Sigmoid colon (tissue), 7 donors: Measurements from ENCODE around the gene ARL4C. TPM values are rescaled to one million over a fixed set of nuclear protein-coding genes. Genes with fewer than 3 reads are reported as not detected.

ENCODE experiments used
- DNase-seq: peaks from one replicate; pipeline ENCODE4 v3.0.0-alpha.2; 2019
- H3K27ac ChIP-seq, 4 donors: fragments of 200-600 bp; sonication (generic); one replicate each; pipeline ENCODE4 v1.5.1; 2016 to 2019; ENCODE audit warnings: mild to moderate bottlenecking in 1 of 4
- H3K27me3 ChIP-seq, 3 donors: fragments of 200-600 bp; sonication (generic); one replicate each; pipeline ENCODE4 v1.5.1; 2019; ENCODE audit warnings: mild to moderate bottlenecking in 1 of 3
- H3K36me3 ChIP-seq, 4 donors: fragments of 200-600 bp; sonication (generic); one replicate each; pipeline ENCODE4 v1.5.1; 2016 to 2019
- H3K4me1 ChIP-seq, 4 donors: fragments of 200-600 bp; sonication (generic); one replicate each; pipeline ENCODE4 v1.5.1; 2017 to 2019
- H3K4me3 ChIP-seq, 4 donors: fragments of 200-600 bp; sonication (generic); one replicate each; pipeline ENCODE4 v1.5.1; 2017 to 2019; ENCODE audit warnings: mild to moderate bottlenecking in 2 of 4, moderate library complexity in 1 of 4
- H3K9me3 ChIP-seq, 4 donors: fragments of 200-600 bp in 3 of 4; sonication (generic) in 3 of 4; one replicate each; pipeline versions ENCODE4 v1.5.1 to v1.6.1; 2013 to 2019
- EP300 ChIP-seq, 4 donors: sonication (generic); formaldehyde crosslinking; IDR thresholded peaks; one replicate each; pipeline ENCODE4 v1.6.1; 2017; ENCODE audit warnings: antibody characterized with exemption in 4 of 4
- POLR2A ChIP-seq, 2 donors: fragments of 450-650 bp; IDR thresholded peaks; one replicate each; pipeline ENCODE4 v1.6.1; 2016; ENCODE audit warnings: antibody characterized with exemption in 2 of 2, mild to moderate bottlenecking in 2 of 2, moderate library complexity in 2 of 2
- POLR2AphosphoS5 ChIP-seq, 4 donors: sonication (generic); formaldehyde crosslinking; IDR thresholded peaks; one replicate each; pipeline ENCODE4 v1.6.1; 2017; ENCODE audit warnings: antibody characterized with exemption in 4 of 4
- WGBS, 2 donors: extraction: QIAGEN DNeasy Blood & Tissue Kit; methylation state at CpG; one replicate each; pipeline ENCODE4 v1.1.7; 2013; 5-methylcytosine and 5-hydroxymethylcytosine counted together
- intact Hi-C: fragments of 100-400 bp; cut with DNase I; formaldehyde crosslinking; loops from one replicate; pipeline ENCODE4 v1.15.1; 2023
- polyA plus RNA-seq, 3 donors: library from polyadenylated mRNA; stranded (reverse); fragments of 200-250 nt; gene quantifications; one replicate each; pipeline ENCODE4 v1.2.3, GENCODE V29; 2013
- total RNA-seq, 4 donors: library from RNA; depleted of rRNA; stranded (reverse); fragments of >200 nt; gene quantifications; one replicate each; pipeline ENCODE4 v1.1.0, GENCODE V29; 2016
- TF ChIP-seq, protein P1 (sequence below), 4 experiments: fragments of 450-650 bp in 3 of 4; fragments of 200-600 bp in 1 of 4; IDR thresholded peaks; one replicate each; pipeline ENCODE4 v1.5.1; 2016 to 2019; ENCODE audit warnings: antibody characterized with exemption in 4 of 4, mild to moderate bottlenecking in 3 of 4, moderate library complexity in 2 of 4
- donor health status: healthy with polysubstance abuse.
- donor health status: Bipolar disorder and iron deficiency.
- donor health status: healthy.

ARL4C gene
- total and polyA plus RNA-seq, 7 donors: 4.8 to 15.8 (median 8.3) TPM

DNA sequence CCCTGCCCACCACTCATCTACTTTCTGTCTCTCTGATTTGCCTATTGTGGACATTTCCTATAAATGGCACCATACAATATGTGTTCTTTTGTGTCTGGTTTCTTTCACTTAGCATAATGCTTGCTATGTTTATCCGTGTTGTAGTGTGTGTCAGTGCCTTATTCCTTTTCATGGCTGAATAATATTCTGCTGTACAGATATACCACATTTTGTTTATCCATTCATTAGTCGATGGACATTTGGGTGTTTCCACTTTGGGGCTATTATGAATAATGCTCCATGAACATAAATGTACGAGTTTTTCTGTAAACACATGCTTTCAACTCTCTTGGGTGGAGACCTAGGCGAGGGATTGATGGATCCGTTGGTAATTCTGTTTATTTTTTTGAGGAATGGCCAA, 15.6 kb downstream of the ARL4C start:
- TF ChIP-seq, protein P1, sequence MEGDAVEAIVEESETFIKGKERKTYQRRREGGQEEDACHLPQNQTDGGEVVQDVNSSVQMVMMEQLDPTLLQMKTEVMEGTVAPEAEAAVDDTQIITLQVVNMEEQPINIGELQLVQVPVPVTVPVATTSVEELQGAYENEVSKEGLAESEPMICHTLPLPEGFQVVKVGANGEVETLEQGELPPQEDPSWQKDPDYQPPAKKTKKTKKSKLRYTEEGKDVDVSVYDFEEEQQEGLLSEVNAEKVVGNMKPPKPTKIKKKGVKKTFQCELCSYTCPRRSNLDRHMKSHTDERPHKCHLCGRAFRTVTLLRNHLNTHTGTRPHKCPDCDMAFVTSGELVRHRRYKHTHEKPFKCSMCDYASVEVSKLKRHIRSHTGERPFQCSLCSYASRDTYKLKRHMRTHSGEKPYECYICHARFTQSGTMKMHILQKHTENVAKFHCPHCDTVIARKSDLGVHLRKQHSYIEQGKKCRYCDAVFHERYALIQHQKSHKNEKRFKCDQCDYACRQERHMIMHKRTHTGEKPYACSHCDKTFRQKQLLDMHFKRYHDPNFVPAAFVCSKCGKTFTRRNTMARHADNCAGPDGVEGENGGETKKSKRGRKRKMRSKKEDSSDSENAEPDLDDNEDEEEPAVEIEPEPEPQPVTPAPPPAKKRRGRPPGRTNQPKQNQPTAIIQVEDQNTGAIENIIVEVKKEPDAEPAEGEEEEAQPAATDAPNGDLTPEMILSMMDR (IDR thresholded peaks at IDR 0.05): no peak
- no peak for TF ChIP-seq POLR2AphosphoS5 (IDR thresholded peaks at IDR 0.05)
- TF ChIP-seq EP300 (IDR thresholded peaks at IDR 0.05): no peak
- no peak for TF ChIP-seq POLR2A (IDR thresholded peaks at IDR 0.05)
- H3K9me3 ChIP-seq: no peaks in the 10 kb centered on the region
- no peaks in the 10 kb centered on the region for H3K36me3 ChIP-seq

DNA sequence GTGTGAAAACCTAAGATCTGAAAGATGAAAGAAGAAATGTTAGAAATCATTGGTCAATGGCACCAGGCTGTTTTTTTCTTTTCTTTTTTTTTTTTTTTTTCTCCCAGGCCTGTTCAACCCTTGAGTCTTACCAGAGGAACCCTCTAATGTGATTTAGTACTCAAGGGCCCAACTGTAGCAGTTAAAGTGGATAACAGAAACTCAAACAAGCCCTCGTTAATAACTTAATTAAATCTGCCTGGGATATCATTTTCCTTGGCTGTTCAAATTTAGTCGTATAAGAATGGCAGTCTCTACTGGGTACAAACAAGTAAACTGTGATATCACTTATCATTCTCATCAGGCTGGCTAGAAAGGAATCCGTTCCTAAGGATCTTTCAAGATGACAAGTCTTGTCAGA, 16.5 kb downstream of the ARL4C start:
- H3K9me3 ChIP-seq: no peaks in the 10 kb centered on the region
- H3K36me3 ChIP-seq: no peaks in the 10 kb centered on the region
- H3K27ac ChIP-seq: no peak overlapping the region
- WGBS, 2 donors: 92 to 93% methylated on average over 3 of the region's 3 CpGs
- intact Hi-C loops: no loop called here
- H3K27me3 ChIP-seq: no peaks in the 10 kb centered on the region
- TF ChIP-seq POLR2AphosphoS5 (IDR thresholded peaks at IDR 0.05) (no peak), POLR2A (IDR thresholded peaks at IDR 0.05) (no peak), EP300 (IDR thresholded peaks at IDR 0.05) (no peak)
- TF ChIP-seq, protein P1 (IDR thresholded peaks at IDR 0.05): no peak
- H3K4me1 ChIP-seq: no peaks in the 10 kb centered on the region
- no peak for DNase-seq
- no peak overlapping the region for H3K4me3 ChIP-seq

More for the DNA sequence above, 15.6 kb downstream of the ARL4C start:
- DNase-seq: no peak
- H3K4me3 ChIP-seq: no peak overlapping the region
- no peaks in the 10 kb centered on the region for H3K27me3 ChIP-seq
- H3K4me1 ChIP-seq: no peaks in the 10 kb centered on the region
- no peak overlapping the region for H3K27ac ChIP-seq
- intact Hi-C loops: no loop called here
- WGBS, 2 donors: 86 to 91% methylated on average over 5 of the region's 5 CpGs

DNA sequence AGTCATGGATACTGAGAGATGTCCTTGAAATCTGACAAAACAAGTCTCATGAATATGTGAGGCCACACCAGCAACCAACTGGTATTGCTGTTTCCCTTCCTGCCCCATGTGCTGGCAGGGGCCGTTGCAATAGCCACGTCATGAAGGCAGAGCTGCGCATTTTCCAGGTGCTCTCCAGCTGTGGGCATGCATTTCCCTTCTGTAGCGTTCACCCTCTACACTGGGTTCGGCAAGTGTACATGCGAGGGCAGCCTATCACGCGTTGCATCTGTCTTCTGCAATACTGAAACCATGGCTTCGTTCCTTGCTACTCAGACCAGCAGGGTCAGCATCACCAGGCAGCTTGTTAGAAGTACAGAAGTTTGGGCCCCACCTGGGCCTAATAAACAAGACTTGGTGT, 17.4 kb downstream of the ARL4C start:
- intact Hi-C loops: no loop called here
- TF ChIP-seq POLR2A (IDR thresholded peaks at IDR 0.05): no peak
- no peak overlapping the region for H3K27ac ChIP-seq
- no peak overlapping the region for H3K4me3 ChIP-seq
- H3K36me3 ChIP-seq: no peaks in the 10 kb centered on the region
- H3K4me1 ChIP-seq: no peaks in the 10 kb centered on the region
- WGBS, 2 donors: 91 to 95% methylated on average over 9 of the region's 9 CpGs
- H3K27me3 ChIP-seq: no peaks in the 10 kb centered on the region
- H3K9me3 ChIP-seq: no peaks in the 10 kb centered on the region
- DNase-seq: peak; percentile 30

DNA sequence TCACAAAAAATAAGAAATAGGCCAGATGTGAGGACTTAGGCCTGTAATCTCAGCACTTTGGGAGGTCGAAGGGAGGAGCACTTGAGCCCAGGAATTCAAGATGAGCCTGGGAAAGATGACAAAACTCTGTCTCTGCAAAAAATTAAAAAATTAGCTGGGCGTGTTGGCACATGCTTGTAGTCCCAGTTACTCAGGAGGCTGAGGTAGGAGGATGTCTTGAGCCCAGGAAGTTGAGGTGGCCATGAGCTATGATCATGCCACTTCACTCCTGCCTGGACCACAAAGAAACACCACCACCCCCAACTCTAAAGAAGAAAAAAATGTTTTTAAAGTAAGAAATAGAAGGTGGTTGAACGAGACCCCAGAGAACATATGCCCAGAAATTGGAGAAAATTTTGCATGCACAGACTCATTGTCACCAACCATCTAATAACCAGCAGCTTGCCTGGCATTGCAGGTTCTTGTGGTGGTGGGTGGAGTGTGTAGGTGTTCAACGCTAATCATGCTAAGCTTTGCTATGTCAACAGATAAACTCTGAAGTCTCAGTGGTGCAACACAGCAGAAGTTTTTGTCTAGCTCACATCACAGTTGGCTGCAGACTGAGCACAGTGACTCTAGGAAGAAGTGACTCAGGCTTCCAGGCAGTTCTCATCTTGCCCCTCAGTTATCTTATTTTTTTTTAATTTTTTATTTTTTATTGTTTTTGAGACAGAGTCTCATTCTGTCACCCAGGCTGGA, 18.6 kb downstream of the ARL4C start:
- Histone ChIP-seq H3K9me3 (no peaks in the 10 kb centered on the region), H3K27ac (no peak overlapping the region), H3K4me3 (no peak overlapping the region), H3K27me3 (no peaks in the 10 kb centered on the region), H3K36me3 (no peaks in the 10 kb centered on the region), H3K4me1 (no peaks in the 10 kb centered on the region)
- DNase-seq: no peak
- intact Hi-C loops: no loop called here
- WGBS, 2 donors: 74 to 78% methylated on average over 4 of the region's 4 CpGs
- TF ChIP-seq EP300 (IDR thresholded peaks at IDR 0.05): no peak
- TF ChIP-seq, protein P1 (IDR thresholded peaks at IDR 0.05): no peak
- no peak for TF ChIP-seq POLR2AphosphoS5 (IDR thresholded peaks at IDR 0.05)
- TF ChIP-seq POLR2A (IDR thresholded peaks at IDR 0.05): no peak

DNA sequence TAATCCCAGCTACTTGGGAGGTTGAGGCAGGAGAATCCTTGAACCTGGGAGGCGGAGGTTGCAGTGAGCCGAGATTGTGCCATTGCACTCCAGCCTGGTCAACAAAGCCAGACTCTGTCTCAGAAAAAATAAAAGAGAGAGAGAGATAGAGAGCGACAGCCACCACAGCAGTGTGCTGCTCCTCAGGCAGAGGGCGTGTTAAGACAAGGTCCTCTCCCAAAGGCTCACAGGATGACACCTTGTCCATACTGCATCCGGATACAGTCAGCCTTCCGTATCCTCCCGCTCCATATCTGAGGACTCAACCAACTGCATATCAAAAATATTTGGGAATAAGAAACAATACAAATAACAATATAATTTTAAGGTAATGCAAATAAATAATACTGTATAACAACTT, 20.1 kb downstream of the ARL4C start:
- Histone ChIP-seq H3K9me3 (no peaks in the 10 kb centered on the region), H3K27me3 (no peaks in the 10 kb centered on the region), H3K4me3 (no peak overlapping the region), H3K27ac (no peak overlapping the region), H3K4me1 (no peaks in the 10 kb centered on the region), H3K36me3 (no peaks in the 10 kb centered on the region)
- DNase-seq: no peak
- TF ChIP-seq, protein P1 (IDR thresholded peaks at IDR 0.05): no peak
- TF ChIP-seq POLR2AphosphoS5 (IDR thresholded peaks at IDR 0.05): no peak
- 81 to 94% methylated on average over 7 of the region's 7 CpGs for WGBS, 2 donors
- intact Hi-C loops: no loop called here
